ENCODE results near the gene NDUFA11. TPM values are rescaled to one million over a fixed set of nuclear protein-coding genes. Genes with fewer than 3 reads are reported as not detected.

The NDUFA11 gene
- total RNA-seq, 6 experiments from 2014 or later, result 277 to 334 (median 300) TPM

DNA sequence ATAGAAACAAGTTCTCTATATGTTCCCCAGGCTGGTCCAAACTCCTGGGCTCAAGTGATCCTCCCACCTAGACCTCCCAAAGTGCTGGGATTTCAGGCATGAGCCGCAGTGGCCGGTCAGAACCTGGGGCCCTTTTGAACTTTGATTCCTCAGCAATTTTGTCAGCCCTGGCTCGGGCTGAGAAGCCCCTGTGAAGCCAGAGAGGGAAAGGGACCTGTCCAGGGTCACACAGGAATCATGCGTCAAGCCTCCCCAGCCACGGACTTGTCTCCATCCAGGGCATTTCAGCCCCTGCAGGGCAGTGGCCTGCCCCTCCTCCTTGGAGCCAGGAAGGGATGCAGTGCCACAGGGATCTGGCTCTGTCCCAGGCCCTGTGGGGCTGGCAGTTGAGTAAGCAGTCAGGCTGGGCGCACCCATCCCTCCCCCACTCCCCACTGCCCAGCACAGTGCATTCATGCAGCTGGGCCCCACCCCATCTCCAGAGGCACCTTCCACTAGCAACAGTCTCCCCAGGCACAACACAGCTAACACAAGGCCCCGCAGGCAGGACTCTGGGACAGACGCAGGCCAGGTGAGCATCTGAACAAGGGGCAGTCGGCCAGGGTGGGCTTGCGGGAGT lies 10.3 kb upstream of the NDUFA11 start, which contains the start of gene CAPS:
Gene CAPS (plus strand): TSS at position 516 of the 619 bp plus-strand sequence. CDS start 153 bp downstream, outside the sequence.
- peak; percentile 53 for DNase-seq
- Mint-ChIP-seq H3K36me3 (ENCODE audit: low read depth) (peaks cover 5% of the 10 kb centered on the region; the same call in 1 of the 2 replicates), H3K27ac (peak within 1 kb of the TSS; percentile 74), H3K4me3 (no peak within 1 kb of the TSS), H3K4me1 (ENCODE audit: low read depth) (peaks cover 7% of the 10 kb centered on the region; the same call in 1 of the 2 replicates), H3K9me3 (no peaks in the 10 kb centered on the region), H3K27me3 (ENCODE audit: insufficient read depth) (peaks cover 1% of the 10 kb centered on the region)
- TF ChIP-seq, protein P1, sequence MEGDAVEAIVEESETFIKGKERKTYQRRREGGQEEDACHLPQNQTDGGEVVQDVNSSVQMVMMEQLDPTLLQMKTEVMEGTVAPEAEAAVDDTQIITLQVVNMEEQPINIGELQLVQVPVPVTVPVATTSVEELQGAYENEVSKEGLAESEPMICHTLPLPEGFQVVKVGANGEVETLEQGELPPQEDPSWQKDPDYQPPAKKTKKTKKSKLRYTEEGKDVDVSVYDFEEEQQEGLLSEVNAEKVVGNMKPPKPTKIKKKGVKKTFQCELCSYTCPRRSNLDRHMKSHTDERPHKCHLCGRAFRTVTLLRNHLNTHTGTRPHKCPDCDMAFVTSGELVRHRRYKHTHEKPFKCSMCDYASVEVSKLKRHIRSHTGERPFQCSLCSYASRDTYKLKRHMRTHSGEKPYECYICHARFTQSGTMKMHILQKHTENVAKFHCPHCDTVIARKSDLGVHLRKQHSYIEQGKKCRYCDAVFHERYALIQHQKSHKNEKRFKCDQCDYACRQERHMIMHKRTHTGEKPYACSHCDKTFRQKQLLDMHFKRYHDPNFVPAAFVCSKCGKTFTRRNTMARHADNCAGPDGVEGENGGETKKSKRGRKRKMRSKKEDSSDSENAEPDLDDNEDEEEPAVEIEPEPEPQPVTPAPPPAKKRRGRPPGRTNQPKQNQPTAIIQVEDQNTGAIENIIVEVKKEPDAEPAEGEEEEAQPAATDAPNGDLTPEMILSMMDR (IDR thresholded peaks at IDR 0.05), result no peak

DNA sequence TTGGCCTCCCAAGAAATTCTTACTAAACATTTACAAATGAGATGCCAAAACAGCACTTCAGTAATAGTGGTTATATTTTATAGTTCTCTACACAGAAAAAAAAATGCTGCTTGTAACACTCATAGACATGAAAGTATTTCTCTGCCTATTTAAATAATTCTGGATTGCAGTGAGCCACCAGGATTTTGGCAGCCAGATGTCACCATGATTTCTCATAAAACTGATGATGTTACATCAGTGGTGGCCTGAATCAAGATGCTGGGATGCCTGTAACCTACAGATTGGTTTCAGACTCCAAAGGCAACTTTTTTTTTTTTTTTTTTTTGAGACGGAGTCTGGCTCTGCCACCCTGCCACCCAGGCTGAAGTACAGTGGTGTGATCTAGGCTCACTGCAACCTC lies 7.8 kb upstream of the NDUFA11 start:
- Mint-ChIP-seq H3K4me3 (no peak overlapping the region), H3K27me3 (ENCODE audit: insufficient read depth) (peaks cover 1% of the 10 kb centered on the region), H3K9me3 (no peaks in the 10 kb centered on the region), H3K27ac (no peak overlapping the region), H3K4me1 (ENCODE audit: low read depth) (peaks cover 7% of the 10 kb centered on the region; the same call in 1 of the 2 replicates), H3K36me3 (ENCODE audit: low read depth) (peaks cover 5% of the 10 kb centered on the region; the same call in 1 of the 2 replicates)
- no peak for DNase-seq
- TF ChIP-seq, protein P1 (IDR thresholded peaks at IDR 0.05), result no peak

DNA sequence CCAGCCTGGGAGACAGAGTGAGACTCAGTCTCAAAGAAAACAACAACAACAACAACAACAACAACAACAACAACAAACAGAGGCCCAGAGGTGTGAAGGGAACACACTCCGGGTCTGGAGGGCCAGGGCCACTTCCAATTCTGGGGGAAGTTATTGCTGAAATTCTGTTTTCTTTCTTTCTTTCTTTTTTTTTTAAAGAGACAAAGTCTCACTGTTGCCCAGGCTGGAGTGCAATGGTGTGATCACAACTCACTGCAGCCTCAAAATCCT lies 7.0 kb upstream of the NDUFA11 start:
- TF ChIP-seq, protein P1 (IDR thresholded peaks at IDR 0.05), result no peak
- peaks cover 1% of the 10 kb centered on the region for H3K27me3 Mint-ChIP-seq (ENCODE audit: insufficient read depth)
- H3K36me3 Mint-ChIP-seq (ENCODE audit: low read depth), result peaks cover 5% of the 10 kb centered on the region; the same call in 1 of the 2 replicates
- DNase-seq, result no peak
- no peak overlapping the region for H3K27ac Mint-ChIP-seq
- no peak overlapping the region for H3K4me3 Mint-ChIP-seq
- H3K9me3 Mint-ChIP-seq, result no peaks in the 10 kb centered on the region
- peaks cover 7% of the 10 kb centered on the region; the same call in 1 of the 2 replicates for H3K4me1 Mint-ChIP-seq (ENCODE audit: low read depth)

DNA sequence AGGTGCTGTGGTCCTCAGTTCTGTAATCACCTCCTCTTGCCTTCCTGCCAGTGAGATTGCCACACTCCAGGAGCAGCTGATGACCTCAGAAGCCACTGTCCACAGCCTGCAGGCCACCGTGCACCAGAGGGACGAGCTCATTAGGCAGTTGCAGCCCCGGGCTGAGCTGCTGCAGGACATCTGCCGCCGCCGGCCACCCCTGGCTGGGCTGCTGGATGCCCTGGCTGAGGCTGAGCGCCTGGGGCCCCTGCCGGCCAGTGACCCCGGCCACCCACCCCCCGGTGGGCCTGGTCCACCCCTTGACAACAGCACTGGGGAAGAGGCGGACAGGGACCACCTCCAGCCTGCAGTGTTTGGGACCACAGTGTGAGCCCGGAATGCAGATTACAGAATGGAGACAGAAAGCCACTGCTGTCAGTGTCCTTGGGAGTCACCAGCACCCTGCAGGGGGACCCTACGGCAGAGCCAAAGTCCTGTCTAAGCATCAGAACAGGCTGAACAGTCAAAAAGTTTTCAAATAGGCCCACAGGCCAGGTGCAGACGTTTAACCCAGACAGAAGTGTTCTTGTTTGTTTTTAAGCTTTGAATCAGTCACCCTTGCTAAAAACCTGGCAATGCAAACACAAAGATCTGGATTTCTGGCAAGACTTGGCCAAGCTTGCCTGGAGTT lies 5.3 kb upstream of the NDUFA11 start:
- Mint-ChIP-seq H3K4me3 (no peak overlapping the region), H3K9me3 (no peaks in the 10 kb centered on the region), H3K27ac (no peak overlapping the region), H3K4me1 (ENCODE audit: low read depth) (peaks cover 3% of the 10 kb centered on the region; the same call in 1 of the 2 replicates), H3K36me3 (ENCODE audit: low read depth) (peaks cover 5% of the 10 kb centered on the region; the same call in 1 of the 2 replicates), H3K27me3 (ENCODE audit: insufficient read depth) (peaks cover 5% of the 10 kb centered on the region)
- DNase-seq, result no peak
- TF ChIP-seq, protein P1 (IDR thresholded peaks at IDR 0.05), result no peak

DNA sequence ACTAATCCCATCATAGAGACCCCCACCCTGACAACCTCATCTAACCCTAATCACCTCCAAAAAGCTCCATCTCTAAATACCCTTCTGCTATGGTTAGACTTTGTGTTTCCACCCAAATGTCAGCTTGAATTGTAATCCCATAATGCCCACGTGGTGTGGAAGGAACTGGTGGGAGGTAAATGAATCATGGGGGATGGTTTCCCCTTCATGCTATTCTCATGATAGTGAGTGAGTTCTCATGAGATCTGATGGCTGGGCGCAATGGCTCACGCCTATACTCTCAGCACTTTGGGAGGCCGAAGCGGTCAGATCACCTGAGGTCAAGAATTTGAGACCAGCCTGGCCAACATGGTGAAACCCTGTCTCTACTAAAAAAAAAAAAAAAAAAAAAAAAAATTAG lies 3.7 kb upstream of the NDUFA11 start:
- Mint-ChIP-seq H3K4me1 (ENCODE audit: low read depth) (peaks cover 6% of the 10 kb centered on the region; the same call in 1 of the 2 replicates), H3K4me3 (no peak overlapping the region), H3K27ac (no peak overlapping the region), H3K27me3 (ENCODE audit: insufficient read depth) (peaks cover 7% of the 10 kb centered on the region), H3K9me3 (no peaks in the 10 kb centered on the region), H3K36me3 (ENCODE audit: low read depth) (peaks cover 5% of the 10 kb centered on the region; the same call in 1 of the 2 replicates)
- TF ChIP-seq, protein P1 (IDR thresholded peaks at IDR 0.05), result no peak
- DNase-seq, result no peak

All from HFFc6 (cell line).